SK-N-SH (cell line): Measurements from ENCODE around the gene SLC2A3.

Experiments used
- CTCF ChIP-seq: fragments of 200-600 bp; sonication (generic); IDR thresholded peaks from 2 replicates; pipeline ENCODE4 v1.6.1; 2017; ENCODE audit warnings: antibody characterized with exemption, mild to moderate bottlenecking, moderate library complexity
- EZH2phosphoT487 ChIP-seq: fragments of 200-600 bp; sonication (generic); IDR thresholded peaks from 2 replicates; pipeline ENCODE4 v1.6.1; 2017; ENCODE audit warnings: low read depth, mixed run types, mild to moderate bottlenecking, antibody characterized with exemption, moderate library complexity, borderline replicate concordance
- REST ChIP-seq: IDR thresholded peaks from 2 replicates; pipeline ENCODE4 v1.6.1; 2012; ENCODE audit warnings: mild to moderate bottlenecking, low read depth, low read length, moderate library complexity
- SIN3A ChIP-seq: IDR thresholded peaks from 2 replicates; pipeline ENCODE4 v1.6.1; 2012; ENCODE audit warnings: low read depth, mild to moderate bottlenecking, low read length, moderate library complexity, borderline replicate concordance

- TF ChIP-seq EZH2phosphoT487 (no peak), CTCF (no peak), REST (no peak), SIN3A (no peak)
These were observed 15.7 kb upstream of the SLC2A3 start for GRCh38 chr12:7951671-7952070.
